ENCODE data around the gene AIFM1.

DNA sequence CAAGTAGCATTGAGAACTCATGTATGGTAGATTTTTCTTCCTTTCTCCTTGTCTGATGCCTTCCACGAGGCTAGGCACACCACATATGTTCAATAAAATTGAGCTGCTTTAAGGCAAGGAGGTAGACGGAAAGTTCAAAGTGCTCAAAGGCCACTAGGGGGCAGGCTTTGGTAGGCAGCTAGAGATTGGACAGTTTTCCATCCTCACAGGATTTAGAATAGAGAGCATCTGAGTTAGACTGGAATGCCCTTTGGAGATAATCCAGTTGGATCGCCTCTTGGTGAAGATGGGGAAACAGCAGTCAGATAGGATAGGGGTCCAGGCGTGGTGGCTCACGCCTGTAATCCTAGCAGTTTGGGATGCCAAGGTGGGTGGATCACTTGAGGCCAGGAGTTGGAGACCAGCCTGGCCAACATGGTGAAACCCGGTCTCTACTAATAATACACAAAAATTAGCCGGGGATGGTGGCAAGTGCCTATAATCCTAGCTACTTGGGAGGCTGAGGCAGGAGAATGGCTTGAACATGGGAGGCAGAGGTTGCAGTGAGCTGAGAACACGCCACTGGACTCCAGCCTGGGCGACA is 85.7 kb downstream of the AIFM1 start:
- no peak for TF ChIP-seq CHD1 (IDR thresholded peaks at IDR 0.05; ENCODE audit: low read depth, low read length)
- TF ChIP-seq, protein P1, sequence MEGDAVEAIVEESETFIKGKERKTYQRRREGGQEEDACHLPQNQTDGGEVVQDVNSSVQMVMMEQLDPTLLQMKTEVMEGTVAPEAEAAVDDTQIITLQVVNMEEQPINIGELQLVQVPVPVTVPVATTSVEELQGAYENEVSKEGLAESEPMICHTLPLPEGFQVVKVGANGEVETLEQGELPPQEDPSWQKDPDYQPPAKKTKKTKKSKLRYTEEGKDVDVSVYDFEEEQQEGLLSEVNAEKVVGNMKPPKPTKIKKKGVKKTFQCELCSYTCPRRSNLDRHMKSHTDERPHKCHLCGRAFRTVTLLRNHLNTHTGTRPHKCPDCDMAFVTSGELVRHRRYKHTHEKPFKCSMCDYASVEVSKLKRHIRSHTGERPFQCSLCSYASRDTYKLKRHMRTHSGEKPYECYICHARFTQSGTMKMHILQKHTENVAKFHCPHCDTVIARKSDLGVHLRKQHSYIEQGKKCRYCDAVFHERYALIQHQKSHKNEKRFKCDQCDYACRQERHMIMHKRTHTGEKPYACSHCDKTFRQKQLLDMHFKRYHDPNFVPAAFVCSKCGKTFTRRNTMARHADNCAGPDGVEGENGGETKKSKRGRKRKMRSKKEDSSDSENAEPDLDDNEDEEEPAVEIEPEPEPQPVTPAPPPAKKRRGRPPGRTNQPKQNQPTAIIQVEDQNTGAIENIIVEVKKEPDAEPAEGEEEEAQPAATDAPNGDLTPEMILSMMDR (conservative IDR thresholded peaks at IDR 0.05; ENCODE audit: low read depth, low read length), result peak; percentile 77
- TF ChIP-seq SMC3 (IDR thresholded peaks at IDR 0.05; ENCODE audit: low read depth, low read length), result peak; percentile 71
- TF ChIP-seq RAD21 (IDR thresholded peaks at IDR 0.05; ENCODE audit: low read length), result peak; percentile 80
- no peak for TF ChIP-seq POLR2A (IDR thresholded peaks at IDR 0.05; ENCODE audit: low read depth, low read length)
- TF ChIP-seq MXI1 (IDR thresholded peaks at IDR 0.05; ENCODE audit: borderline replicate concordance, low read depth, low read length), result no peak
- no peak for TF ChIP-seq RCOR1 (IDR thresholded peaks at IDR 0.05; ENCODE audit: insufficient replicate concordance, low read length)
- no peak for TF ChIP-seq MAFK (IDR thresholded peaks at IDR 0.05; ENCODE audit: low read depth, low read length)
- no peak for TF ChIP-seq BHLHE40 (IDR thresholded peaks at IDR 0.05; ENCODE audit: low read depth, low read length)
- TF ChIP-seq CEBPB (IDR thresholded peaks at IDR 0.05; ENCODE audit: low read depth, low read length), result no peak
- TF ChIP-seq RFX5 (IDR thresholded peaks at IDR 0.05; ENCODE audit: low read depth, low read length), result no peak
- TF ChIP-seq, protein P2, sequence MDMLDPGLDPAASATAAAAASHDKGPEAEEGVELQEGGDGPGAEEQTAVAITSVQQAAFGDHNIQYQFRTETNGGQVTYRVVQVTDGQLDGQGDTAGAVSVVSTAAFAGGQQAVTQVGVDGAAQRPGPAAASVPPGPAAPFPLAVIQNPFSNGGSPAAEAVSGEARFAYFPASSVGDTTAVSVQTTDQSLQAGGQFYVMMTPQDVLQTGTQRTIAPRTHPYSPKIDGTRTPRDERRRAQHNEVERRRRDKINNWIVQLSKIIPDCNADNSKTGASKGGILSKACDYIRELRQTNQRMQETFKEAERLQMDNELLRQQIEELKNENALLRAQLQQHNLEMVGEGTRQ (IDR thresholded peaks at IDR 0.05; ENCODE audit: low read depth, low read length), result no peak
- no peak for TF ChIP-seq MAZ (IDR thresholded peaks at IDR 0.05; ENCODE audit: borderline replicate concordance, low read depth, low read length)
- no peak for TF ChIP-seq NFE2L2 (IDR thresholded peaks at IDR 0.05; ENCODE audit: low read depth, low read length)

All from IMR-90 (cell line).